Dermis microvascular lymphatic vessel endothelial cell (primary cell): Measurements from ENCODE around the gene KITLG. TPM values are rescaled to one million over a fixed set of nuclear protein-coding genes. Genes with fewer than 3 reads are reported as not detected.
"Not testable (repeated sequence)": the region's sequence is repeated elsewhere in the genome, so short reads cannot be mapped to it uniquely, and the experiment has no call there.

Experiments
- DNase-seq, 2 donors: peaks; one replicate each; pipeline versions ENCODE4 v3.0.0 to v3.0.0-alpha.2; 2010; ENCODE audit warnings: low read depth in 2 of 2
- total RNA-seq: library from RNA; depleted of rRNA; stranded (reverse); fragments of >200 nt; gene quantifications from 2 replicates; pipeline ENCODE4 v1.2.1, GENCODE V29; 2014

The KITLG gene
- total RNA-seq, 1 donor from 2014 or later: 7.7 TPM

DNA sequence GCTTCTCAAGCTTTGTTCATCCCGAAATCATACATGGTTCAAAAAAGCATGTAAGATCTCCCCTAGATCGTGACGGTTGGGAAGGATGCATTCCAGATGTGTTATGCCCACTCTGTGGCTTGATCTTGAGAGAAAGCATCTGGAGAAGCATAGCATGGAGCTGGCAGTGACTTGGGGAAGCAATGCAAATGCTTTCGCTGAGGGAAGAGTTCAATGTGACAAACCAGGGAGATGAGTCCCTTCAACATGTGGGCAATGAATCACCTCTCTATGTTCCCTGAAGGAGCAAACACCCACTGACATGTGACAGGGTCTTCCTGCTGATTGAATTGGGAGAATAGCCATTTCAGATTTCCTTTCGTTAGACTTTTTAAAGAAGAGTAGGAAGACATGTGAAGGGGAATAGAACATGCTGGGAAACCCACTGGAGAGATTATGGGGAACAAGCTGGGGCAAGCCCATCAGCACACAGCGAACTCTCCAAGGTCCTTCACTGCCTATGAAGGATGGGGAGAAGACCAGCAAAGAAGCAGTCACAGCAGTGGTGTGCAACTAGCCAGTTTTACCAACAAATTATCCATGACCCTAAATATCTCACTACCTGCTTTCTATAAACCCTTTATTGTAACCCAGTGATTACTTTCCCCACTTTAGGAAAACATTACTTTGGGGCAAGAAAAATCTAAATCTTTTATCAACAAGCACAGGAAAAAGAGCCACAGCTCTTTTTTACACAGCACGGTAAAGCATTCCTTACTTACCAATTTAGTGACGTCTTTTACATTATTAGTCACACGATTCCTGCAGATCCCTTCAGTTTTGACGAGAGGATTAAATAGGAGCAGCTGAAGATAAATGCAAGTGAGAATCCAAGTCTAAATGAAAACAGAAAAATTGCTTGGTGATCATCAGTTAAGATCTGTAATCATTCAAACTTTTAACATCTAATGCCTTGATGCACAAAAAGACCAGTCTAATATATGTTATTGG is 35.0 kb downstream of the KITLG start:
- DNase-seq: no peak

DNA sequence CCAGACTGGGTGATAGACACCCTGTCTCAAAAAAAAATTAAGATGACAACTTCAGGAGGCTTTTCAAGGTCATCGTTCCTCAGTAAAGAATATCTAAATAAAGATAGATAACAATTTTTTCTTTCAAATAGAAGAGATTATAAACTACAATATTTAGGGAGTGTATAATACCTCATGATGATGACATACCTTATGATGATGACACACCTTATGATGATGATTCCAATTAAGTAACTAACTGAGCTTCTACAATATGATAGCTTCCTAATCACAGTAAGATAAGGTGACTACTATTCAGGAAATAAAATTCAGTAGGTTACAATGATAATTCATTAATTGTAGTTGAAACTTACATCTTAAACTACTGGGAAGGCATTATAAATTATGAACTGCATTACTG is 40.4 kb downstream of the KITLG start:
- no peak for DNase-seq

DNA sequence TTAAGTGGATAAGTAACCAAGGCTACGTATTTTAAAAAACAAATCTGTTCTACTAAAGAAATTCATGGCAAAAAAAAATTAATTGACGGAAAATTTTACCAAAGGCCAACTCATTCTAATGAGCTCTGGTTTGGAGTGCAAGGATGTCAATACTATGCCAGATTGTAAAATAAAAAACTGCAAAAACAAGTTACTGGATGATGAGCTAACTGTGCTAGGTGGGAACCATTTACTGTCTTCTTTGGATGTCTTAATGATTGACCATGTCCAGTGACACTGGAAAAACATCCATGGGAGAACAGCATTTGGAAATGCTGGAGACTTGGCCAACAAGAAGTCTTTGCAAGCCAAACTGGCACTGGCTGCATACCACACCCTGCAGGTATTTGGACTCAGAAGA is 41.6 kb downstream of the KITLG start:
- DNase-seq: no peak

DNA sequence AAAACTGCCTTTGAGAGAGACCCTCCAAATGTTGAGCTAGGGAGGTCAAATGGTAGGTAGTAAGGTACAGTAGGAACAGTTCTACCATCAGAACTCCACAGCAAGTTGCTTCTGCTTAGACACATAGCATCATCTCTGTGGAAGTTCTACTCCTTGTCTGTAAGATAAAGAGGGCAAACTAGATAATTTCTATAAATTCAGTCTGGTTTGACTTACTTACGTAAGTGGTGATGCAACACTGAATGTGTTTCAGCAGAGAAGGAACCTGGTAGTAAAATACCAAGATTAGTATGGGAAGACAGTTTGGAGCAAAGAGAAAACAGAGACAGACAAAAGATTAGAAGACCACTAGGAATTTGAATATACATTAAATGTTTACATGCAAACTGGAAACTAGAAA is 42.0 kb downstream of the KITLG start:
- no peak for DNase-seq

DNA sequence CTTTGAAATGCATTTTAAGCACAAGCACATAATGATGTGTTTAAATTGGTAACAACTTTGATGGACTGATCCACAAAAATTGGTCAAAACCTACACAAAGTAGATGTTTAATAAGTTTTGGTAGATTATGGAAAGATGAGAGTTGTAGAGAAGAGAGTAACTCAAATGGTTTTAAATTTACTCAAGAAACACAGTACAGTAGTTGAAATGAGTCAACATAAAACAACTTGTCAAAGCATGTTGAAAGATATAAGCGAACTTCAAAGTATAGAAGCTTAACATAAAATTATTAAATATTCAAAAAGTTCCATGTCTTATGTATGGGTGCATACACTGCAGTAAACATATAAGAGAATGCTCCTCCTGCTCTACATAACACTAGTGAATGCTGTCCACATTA is 49.4 kb downstream of the KITLG start:
- no peak for DNase-seq

DNA sequence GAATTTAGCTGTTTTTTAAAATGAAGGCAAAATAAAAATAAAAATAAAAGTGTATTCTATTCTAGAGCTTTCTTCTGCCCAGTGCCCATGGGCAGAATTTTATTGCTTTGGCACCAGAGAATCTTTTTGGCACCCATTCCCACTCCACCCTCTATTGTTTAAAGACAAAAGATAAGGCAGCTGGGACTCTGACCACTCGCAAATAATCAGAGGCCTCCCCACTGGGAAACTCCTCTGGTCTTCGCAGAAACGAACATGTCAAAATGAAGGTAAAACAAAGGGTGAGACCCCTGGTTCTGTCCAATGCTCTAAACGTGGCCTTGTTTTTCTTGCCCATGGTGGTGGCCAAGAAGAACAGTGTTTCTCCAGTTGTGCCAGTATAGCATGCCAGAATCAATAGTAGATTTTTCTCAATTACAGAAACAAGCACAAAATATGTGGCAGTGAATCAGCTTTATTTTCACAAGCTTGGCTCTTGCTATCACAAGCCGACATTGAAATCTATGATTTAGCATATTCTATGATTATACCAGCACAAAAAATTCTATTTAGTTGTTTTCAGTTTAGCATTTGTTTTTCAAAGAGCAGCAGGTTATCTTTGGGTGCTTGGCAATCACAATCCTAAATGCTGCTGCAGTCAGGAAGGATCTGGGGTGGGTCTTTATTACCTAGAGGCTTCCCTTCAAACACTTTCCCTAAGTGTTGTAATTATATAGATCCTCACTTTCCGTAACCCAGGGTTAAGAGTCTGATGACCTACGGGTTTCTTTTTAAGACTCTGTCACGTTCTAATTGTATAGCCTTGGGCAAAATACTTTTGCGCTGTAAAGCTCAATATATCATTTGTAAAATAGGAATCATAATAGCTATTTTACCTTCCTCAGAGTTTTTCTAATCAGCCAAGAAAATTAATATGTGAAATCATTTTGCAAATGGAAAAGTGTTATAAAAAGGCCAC is 50.5 kb downstream of the KITLG start:
- DNase-seq: peak in 1 of 2 donors; percentile 28

- no peak for DNase-seq
Measured at GRCh38 chr12:88522961-88523360, 57.3 kb downstream of the KITLG start.

DNA sequence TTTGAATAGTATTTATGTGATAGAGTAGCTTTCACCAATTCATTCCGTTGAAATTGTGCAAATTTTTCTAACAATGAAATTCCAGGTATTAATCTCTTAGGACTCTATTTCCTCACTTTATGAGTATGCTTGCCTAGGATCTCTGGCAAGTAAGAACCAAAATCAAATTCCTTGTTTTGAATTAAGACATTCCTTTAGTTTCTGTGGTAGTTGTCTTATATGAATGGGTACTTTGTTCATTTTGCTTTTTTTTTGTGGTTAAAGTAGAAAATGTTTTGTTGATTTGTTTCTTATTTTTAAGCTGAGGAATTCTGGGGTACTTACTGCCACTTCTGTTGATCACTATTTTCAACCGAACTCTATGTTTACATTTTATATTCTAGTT is 59.8 kb downstream of the KITLG start:
- no peak for DNase-seq

- peak in 1 of 2 donors; percentile 42 for DNase-seq
Measured at GRCh38 chr12:88519802-88520435, 60.4 kb downstream of the KITLG start.

GRCh38 chr12:88518863-88519403 is 61.3 kb downstream of the KITLG start:
- no peak for DNase-seq

GRCh38 chr12:88516811-88517210 is 63.5 kb downstream of the KITLG start:
- DNase-seq: no peak

DNA sequence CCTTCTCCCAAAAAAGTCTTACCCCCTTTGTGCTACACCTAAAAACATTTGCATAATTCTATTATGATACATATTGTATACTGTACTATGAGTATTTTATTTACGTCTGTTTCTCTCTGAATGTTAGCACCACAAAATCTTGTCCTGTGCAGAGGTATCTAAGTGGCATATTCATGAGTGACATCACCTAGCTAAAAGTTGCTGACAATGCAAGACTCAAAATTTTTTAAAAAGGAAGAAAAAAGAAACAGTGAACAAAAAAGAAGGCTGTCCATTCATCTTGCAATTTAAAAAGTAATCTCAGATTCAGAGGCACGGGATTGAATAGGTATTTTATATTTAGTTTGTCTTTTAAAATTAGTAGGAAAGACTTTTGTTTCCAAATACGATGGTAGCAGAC is 69.4 kb downstream of the KITLG start:
- DNase-seq: no peak

- DNase-seq: no peak
Measured at GRCh38 chr12:88509851-88510250, 70.4 kb downstream of the KITLG start.

DNA sequence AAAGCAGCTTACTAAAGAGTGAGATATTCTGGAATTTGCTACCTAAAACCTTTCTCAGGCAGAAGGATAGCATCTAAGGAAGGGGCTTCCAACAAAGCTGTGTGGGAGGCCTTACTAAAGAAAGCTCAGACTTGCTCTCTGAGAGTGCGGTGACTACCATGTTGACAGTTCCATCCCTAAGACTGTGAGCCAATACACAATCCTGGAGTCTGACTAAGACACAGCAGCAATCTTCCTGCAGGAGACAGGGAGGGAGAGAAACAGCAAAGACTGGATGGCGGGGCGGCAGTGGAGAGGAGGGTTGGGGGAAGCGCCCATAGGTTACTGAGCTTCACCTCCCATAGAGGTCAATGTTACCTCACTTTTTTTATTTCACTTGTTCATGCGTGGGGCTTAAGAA is 70.9 kb downstream of the KITLG start:
- DNase-seq: no peak

DNA sequence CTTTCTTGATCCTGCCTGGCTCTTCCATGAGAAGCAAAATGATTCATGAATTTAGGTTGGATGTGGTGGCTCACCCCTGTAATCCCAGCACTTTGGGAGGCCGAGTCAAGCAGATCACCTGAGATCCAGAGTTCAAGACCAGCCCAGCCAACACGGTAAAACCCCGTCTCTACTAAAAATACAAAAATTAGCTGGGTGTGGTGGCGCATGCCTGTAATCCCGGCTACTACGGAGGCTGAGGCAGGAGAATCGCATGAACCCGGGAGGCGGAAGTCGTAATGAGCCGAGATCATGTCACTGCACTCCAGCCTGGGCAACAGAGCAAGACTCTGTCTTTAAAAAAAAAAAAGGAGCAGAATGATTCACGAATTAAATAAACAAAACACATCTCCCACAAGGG is 72.4 kb downstream of the KITLG start:
- DNase-seq: not testable (repeated sequence)

DNA sequence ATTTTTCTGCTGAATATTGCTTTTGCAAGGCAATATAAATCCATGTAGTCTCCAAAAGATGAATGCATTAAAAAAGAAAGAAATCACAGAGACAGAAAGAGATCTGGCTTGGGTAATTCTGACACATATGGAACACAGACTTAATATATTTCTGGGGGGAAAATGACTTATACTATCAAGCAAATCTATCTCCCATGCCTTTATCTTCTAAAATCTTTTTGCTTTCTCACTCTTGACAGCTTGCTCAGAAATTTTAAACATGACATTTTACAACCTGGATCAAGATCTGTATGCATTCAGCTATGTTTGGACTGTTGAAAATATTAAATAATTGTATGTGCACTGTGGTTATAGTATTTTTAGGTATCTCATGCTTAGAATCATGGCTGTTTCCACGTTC is 73.0 kb downstream of the KITLG start:
- no peak for DNase-seq

- DNase-seq: no peak
Measured at GRCh38 chr12:88505696-88506095, 74.6 kb downstream of the KITLG start.

GRCh38 chr12:88503281-88503703 is 77.0 kb downstream of the KITLG start:
- no peak for DNase-seq

DNA sequence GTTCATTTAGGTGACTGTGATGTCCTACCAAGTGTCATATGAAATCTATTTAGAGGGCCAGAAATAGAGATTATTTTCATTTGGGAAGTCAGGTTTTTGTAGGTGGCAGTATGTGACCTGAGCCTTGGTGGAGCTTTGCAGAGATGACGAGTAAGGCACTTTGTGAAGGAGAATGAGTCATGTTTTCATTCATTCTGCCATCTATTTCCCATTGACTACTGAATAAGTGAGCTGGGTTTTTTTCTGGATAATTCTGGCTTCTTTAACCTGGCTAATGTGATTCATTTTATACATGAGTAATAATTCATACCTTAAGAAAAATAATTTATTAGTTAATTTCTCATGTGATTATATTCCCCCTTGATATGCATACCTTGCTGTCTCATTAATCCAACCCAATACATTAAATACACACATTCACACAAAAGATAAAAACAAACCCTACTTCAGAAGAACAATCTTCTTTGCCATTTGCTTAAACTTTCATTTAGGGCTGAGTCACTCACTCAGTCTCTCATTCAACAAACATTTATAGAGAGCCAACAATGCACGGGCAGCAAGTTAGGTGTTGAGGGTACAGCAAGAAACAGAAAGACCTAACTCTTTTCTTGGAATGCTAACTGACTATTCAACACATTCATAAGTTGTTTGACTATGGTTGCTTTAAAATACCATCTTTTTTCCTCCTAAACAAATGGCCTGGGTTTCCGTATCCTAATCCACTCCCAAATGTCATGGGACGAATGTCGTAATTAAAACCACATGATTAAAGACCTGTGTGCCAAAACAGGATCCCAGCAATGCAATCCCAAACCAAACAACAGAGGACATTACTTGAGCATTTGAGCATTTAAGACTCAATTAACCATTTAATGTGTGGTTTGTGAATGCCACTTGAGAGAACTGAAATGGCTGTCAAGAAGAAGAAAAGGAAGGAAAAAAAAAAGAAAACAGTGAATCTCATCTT is 78.0 kb downstream of the KITLG start:
- DNase-seq: peak in 1 of 2 donors; percentile 2

- DNase-seq: no peak
Measured at GRCh38 chr12:88496891-88497371, 83.3 kb downstream of the KITLG start.
